ENCODE results near the gene WDR91. TPM values are rescaled to one million over a fixed set of nuclear protein-coding genes. Genes with fewer than 3 reads are reported as not detected.

WDR91 gene
- total and polyA plus RNA-seq, 11 donors = 3.0 to 11.4 (median 5.7) TPM

GRCh38 chr7:135193615-135194081 is 17.7 kb downstream of the WDR91 start:
- DNase-seq = peak in 1 of 5 donors; percentile 3
- H3K36me3 ChIP-seq = peaks cover 0 to 100% (median 76%) of the 10 kb centered on the region in 9 donors

DNA sequence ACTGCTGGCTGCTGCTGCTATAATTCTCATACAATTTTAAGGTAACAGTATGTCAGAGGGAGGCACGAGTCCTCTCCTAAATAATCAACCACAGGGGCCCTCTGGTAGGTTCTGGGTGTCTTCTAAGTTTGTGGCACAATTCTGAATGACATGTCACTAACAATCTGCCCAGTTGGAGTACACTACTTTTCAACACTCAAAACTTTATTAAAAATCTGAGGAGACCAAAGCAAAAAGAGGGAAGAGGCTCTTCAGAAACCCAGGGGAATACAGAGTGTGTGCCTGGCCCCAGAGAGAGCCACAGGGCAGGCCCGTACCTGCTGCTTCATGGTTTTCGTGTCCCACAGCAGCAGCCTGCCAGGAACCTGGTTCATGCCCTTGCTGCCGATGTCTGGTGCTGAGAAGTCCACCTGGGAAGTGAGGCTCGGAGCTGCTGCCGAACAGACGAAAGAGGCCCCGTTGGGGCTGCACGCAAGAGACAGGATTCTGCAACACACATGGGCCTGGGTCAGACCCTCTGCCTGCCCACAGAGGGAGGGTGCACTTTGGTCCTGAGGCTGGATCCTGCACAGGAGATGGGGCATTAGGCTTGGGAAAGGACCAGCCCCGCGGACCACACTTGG is 18.3 kb downstream of the WDR91 start:
- DNase-seq = peak in 1 of 5 donors; percentile 14
- no peak for TF ChIP-seq CTCF (IDR thresholded peaks at IDR 0.05)
- TF ChIP-seq POLR2A (IDR thresholded peaks at IDR 0.05) = no peak
- H3K27ac ChIP-seq = no peak overlapping the region
- WGBS, 4 donors = 89 to 96% (median 93%) methylated on average over 7 to 11 of the region's 11 CpGs
- ATAC-seq = no peak
- peaks cover 0 to 11% (median 0%) of the 10 kb centered on the region in 12 donors for H3K4me1 ChIP-seq
- peaks cover 0 to 100% (median 76%) of the 10 kb centered on the region in 9 donors for H3K36me3 ChIP-seq
- H3K27me3 ChIP-seq = no peaks in the 10 kb centered on the region
- intact Hi-C loops (cut with DNase I) = no loop called here
- H3K4me3 ChIP-seq = no peak overlapping the region
- no peaks in the 10 kb centered on the region for H3K9me3 ChIP-seq

More at GRCh38 chr7:135193615-135194081, 17.7 kb downstream of the WDR91 start:
- intact Hi-C loops (cut with DNase I) = no loop called here
- ATAC-seq = no peak
- Histone ChIP-seq H3K4me3 (no peak overlapping the region), H3K9me3 (no peaks in the 10 kb centered on the region), H3K27ac (no peak overlapping the region), H3K27me3 (no peaks in the 10 kb centered on the region), H3K4me1 (peaks cover 0 to 11% (median 0%) of the 10 kb centered on the region in 12 donors)
- WGBS, 4 donors = 94 to 96% (median 95%) methylated on average over 10 of the region's 10 CpGs
- TF ChIP-seq POLR2A (IDR thresholded peaks at IDR 0.05) (no peak), CTCF (IDR thresholded peaks at IDR 0.05) (no peak)

- Histone ChIP-seq H3K4me1 (peaks cover 0 to 11% (median 0%) of the 10 kb centered on the region in 12 donors), H3K36me3 (peaks cover 0 to 100% (median 76%) of the 10 kb centered on the region in 9 donors), H3K4me3 (no peak overlapping the region), H3K27me3 (no peaks in the 10 kb centered on the region), H3K9me3 (no peaks in the 10 kb centered on the region), H3K27ac (no peak overlapping the region)
- DNase-seq (no peak), ATAC-seq (no peak)
- intact Hi-C loops (cut with DNase I) = no loop called here
- TF ChIP-seq CTCF (IDR thresholded peaks at IDR 0.05) = no peak
- no peak for TF ChIP-seq POLR2A (IDR thresholded peaks at IDR 0.05)
Observed at GRCh38 chr7:135190703-135191102, 20.6 kb downstream of the WDR91 start.

DNA sequence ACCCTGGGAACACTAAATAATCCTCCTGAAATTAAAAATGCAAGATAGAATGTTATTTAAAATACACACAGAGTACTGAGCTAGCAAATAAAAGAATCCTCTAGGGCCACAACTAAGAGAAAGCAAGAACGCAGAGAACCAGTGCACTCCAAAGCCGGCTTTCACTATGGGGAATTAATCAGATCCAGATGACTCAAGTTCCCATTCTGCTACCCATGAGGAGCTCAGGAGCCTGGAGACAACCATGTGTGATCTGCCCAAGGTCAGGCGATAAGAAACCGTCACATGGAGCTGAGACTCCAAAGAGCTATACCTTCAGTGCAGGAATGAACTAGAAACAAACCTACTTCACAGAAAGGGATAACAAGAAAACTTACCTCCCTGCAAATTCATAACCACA is 21.4 kb downstream of the WDR91 start:
- TF ChIP-seq POLR2A (IDR thresholded peaks at IDR 0.05) (no peak), CTCF (IDR thresholded peaks at IDR 0.05) (no peak)
- H3K4me1 ChIP-seq = peaks cover 0 to 11% (median 0%) of the 10 kb centered on the region in 12 donors
- no peak for ATAC-seq
- no peak overlapping the region for H3K4me3 ChIP-seq
- intact Hi-C loops (cut with DNase I) = loop anchor here in 1 of 10 donors (10.0 kb wide), 1 partner anchor 515 kb away; no protein-coding TSS in a partner anchor
- no peak overlapping the region for H3K27ac ChIP-seq
- DNase-seq = peak in 1 of 5 donors; percentile 5
- H3K9me3 ChIP-seq = no peaks in the 10 kb centered on the region
- no peaks in the 10 kb centered on the region for H3K27me3 ChIP-seq
- peaks cover 0 to 100% (median 79%) of the 10 kb centered on the region in 9 donors for H3K36me3 ChIP-seq
- 82 to 87% (median 85%) methylated on average over 4 of the region's 4 CpGs for WGBS, 4 donors

Data from heart left ventricle (tissue), 16 donors.